Measurements from ENCODE around the gene AHSP. TPM values are rescaled to one million over a fixed set of nuclear protein-coding genes. Genes with fewer than 3 reads are reported as not detected.

Gene AHSP
- not detected in 2 replicates for total RNA-seq

GRCh38 chr16:31527734-31528274 lies at the start of gene AHSP:
TSS of gene AHSP (plus strand) at chr16:31527900. CDS start at chr16:31528140, 240 bp downstream.

GRCh38 chr16:31483081-31483480 lies 44.6 kb upstream of the AHSP start, which contains the start of gene SLC5A2:
TSS of gene SLC5A2 (plus strand) at chr16:31483123. CDS start at chr16:31483137, 14 bp downstream.

DNA sequence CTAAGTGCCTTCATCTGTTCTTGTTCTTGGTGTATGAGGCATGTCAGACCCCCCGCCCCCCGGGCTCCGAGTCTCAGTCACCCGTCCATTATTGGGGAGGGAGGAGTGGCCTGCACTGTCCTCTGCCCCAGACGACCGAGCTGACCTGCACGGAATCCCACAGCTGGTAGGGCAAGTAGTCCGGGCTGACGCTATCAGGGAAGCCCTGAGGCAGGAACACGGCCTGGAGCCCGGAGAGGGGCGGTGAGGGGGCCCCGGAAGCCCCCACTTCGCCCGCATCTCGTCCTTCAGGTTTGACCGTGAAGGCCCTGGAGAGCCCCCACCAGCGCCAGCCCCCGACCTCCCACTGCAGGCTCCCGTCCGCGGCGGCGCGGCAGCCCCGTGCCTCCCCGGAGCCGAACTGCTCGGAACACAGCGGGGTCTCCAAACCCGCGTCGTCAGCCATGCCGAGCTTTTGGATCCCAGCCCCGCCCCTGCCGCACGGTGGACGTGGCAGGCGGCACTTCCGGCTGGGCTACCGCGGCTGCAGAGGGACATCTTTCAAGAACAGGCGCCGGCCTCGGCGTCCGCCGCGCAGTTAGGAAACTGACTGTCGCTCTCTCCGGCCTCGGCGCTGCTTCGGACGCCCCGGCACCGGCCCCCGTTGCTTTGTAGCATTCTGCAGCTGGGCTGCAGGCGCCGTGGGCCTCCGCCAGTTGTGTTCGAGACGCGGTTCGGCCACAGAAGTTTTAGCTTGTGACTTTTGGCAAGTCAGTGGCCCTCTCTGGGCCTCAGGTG lies 19.6 kb upstream of the AHSP start, which contains the start of gene RUSF1:
RUSF1 (minus strand) TSS at position 463 of the 777 bp plus-strand sequence; CDS start at position 445, 18 bp downstream.

Other genes with a start within 250 kb of the AHSP start
- gene ITGAX, start 172.7 kb upstream of the AHSP start, total RNA-seq = under 0.01 TPM in 1 of 2 replicates, not detected in the other
- not detected in 2 replicates for gene ITGAD, start 134.6 kb upstream of the AHSP start, total RNA-seq
- not detected in 2 replicates for gene COX6A2, start 99.5 kb upstream of the AHSP start, total RNA-seq
- gene ZNF843, start 85.1 kb upstream of the AHSP start, total RNA-seq = 0.50 and 0.74 TPM in 2 replicates
- gene ARMC5, start 68.4 kb upstream of the AHSP start, total RNA-seq = 6.2 and 6.4 TPM in 2 replicates
- 126 and 136 TPM in 2 replicates for gene TGFB1I1, start 55.7 kb upstream of the AHSP start, total RNA-seq
- gene SLC5A2, start 44.8 kb upstream of the AHSP start, total RNA-seq = not detected in 2 replicates
- gene RUSF1, start 19.5 kb upstream of the AHSP start, total RNA-seq = 60.0 and 63.0 TPM in 2 replicates